Mammary epithelial cell (primary cell): Measurements from ENCODE around the gene PLA2R1.

ENCODE experiments used
- CTCF ChIP-seq, 2 donors: IDR thresholded peaks in 1 of 2; conservative IDR thresholded peaks in 1 of 2; 2 replicates each; pipeline ENCODE4 v1.5.1; 2011 to 2012; ENCODE audit warnings: inconsistent platforms in 2 of 2, low read length in 2 of 2, mild to moderate bottlenecking in 2 of 2, control low read depth in 1 of 2, low read depth in 1 of 2; ENCODE audit not compliant: insufficient read depth in 1 of 2; ENCODE audit errors: extremely low read depth in 1 of 2
- EZH2 ChIP-seq: IDR thresholded peaks from 2 replicates; pipeline ENCODE4 v1.6.1; 2012; ENCODE audit warnings: low read length, inconsistent platforms, borderline replicate concordance

GRCh38 chr2:160036736-160037135 lies 25.7 kb downstream of the PLA2R1 start:
- no peak for TF ChIP-seq CTCF (conservative IDR thresholded peaks at IDR 0.05 in 1 of 2, IDR thresholded peaks at IDR 0.05 in 1 of 2; ENCODE audit: extremely low read depth in 1 of 2, insufficient read depth in 1 of 2, low read depth in 1 of 2, low read length in 2 of 2)
- TF ChIP-seq EZH2, result no peak
